Retinal pigment epithelial cell (primary cell): ENCODE measurements around the gene PCSK6.

ENCODE experiments used
- DNase-seq: peaks from one replicate; pipeline ENCODE4 v3.0.0-alpha.2; 2010; ENCODE audit warnings: low read depth
- H3K4me3 ChIP-seq: 2 replicates; pipeline ENCODE4 v1.5.1; 2011; ENCODE audit warnings: mild to moderate bottlenecking, low read length, control low read depth, moderate library complexity
- TF ChIP-seq, protein P1 (sequence below): conservative IDR thresholded peaks from 2 replicates; pipeline ENCODE4 v1.5.1; 2011; ENCODE audit warnings: low read depth, low read length, control low read depth, inconsistent platforms

PCSK6 gene

DNA sequence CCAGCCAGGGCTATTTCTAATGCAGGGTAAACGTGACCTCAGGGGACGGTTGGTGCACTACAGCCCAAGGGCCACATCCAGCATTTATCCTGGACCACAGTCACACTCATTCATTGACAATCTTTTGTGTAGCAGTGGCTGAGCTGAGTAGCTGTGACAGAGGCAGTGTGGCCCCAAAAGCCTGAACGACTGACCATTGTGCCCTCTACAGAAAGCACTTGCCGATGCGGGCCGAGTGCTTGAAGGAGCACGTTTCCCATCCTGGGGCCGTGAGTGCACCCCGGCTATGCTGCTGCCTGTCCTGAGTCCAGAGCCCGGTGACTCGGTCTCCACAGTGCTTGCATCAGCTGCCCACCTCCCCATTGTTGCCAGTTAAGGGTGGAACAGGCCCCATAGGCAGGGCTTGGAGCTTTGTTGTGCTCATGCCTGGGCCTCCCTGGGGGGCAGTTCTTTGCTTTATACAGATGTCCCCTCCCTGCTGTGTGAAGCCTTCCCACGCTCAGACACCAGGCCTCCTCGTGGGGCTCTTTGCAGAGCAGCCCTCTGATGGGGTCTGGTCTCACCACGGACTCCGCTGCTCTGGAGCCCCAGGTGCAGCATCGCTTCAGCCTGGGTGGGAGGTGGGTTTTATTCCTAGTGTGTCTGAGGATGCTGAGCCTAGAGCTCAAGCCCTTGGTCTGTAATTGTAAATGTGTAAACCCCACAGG lies 181.5 kb downstream of the PCSK6 start:
- DNase-seq, result no peak
- TF ChIP-seq, protein P1, sequence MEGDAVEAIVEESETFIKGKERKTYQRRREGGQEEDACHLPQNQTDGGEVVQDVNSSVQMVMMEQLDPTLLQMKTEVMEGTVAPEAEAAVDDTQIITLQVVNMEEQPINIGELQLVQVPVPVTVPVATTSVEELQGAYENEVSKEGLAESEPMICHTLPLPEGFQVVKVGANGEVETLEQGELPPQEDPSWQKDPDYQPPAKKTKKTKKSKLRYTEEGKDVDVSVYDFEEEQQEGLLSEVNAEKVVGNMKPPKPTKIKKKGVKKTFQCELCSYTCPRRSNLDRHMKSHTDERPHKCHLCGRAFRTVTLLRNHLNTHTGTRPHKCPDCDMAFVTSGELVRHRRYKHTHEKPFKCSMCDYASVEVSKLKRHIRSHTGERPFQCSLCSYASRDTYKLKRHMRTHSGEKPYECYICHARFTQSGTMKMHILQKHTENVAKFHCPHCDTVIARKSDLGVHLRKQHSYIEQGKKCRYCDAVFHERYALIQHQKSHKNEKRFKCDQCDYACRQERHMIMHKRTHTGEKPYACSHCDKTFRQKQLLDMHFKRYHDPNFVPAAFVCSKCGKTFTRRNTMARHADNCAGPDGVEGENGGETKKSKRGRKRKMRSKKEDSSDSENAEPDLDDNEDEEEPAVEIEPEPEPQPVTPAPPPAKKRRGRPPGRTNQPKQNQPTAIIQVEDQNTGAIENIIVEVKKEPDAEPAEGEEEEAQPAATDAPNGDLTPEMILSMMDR, result no peak
- no peak overlapping the region for H3K4me3 ChIP-seq

DNA sequence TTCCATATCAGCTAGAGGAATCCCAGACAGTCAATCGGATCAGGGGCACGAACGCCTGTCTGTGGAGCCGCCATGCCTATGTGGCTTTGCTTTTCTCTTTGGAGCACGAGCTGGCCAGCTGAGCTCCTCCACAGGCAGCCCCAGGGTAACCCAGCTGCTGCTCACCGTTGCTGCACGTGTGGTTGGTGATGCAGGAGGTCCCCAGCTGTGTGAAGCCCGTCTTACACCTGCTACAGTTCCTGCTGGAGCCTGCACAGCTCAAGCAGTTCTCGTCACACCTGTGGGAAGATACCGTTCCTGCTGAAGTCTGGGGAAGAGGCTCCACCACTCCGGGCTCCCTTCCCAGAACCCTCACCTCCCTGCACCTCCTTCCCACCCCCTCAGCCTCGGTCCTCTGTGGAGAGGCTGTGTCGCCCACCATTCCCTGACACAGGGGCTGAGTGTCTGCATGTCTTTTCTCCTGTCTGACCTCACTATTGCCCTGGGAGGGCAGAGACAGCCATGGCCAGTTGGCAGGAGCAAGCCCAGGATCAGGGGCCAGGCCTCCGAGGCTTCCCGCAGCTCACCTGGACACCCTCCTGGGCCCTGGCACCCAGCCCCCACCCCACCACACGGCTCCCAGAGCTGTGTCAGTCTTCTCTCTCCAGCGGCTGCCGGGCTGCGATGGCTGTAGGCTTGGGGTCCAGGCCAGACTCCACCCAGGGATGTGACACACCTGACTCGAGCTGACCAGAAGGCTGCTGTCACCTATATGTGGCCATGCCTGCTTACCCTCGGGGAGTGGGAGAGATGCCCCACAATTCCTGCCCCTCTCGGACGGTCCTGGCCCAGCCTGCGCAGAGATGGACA lies 182.2 kb downstream of the PCSK6 start:
- DNase-seq, result no peak
- H3K4me3 ChIP-seq, result no peak overlapping the region
- TF ChIP-seq, protein P1, result no peak

DNA sequence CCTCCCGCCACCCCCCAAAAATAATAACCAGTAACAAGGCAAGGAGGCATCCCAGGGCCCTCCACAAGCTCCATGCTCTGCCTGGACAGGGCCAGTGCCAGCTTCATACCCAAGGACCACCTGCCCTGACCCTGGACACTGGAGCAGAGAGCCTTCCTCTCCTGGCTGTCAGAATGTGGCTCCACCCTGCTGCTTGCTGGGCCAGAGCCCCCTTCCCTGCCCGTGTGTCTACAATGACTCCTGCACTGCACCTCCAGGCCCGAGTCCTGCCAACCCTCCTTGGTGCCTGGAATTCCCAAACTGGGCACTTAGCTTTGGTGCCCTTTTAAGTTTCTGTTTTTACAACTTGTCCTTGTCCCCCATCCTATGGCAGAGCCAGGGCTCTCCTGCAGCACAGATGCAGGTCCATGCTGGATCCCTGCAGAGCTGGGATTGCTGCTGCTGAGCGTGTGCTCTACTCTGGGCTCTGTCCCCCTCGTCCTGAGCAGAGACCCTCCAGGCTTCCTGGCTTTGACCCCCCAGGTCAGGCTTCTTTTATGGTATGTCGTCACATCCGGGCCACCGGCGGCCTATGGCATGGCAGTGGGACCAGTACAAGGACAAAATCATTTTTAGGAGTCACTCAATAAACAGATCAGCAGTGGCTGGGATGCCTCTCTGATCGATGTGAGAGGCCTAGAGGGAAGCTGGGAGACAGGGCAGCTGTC lies 183.0 kb downstream of the PCSK6 start:
- no peak for DNase-seq
- TF ChIP-seq, protein P1, result no peak
- no peak overlapping the region for H3K4me3 ChIP-seq

DNA sequence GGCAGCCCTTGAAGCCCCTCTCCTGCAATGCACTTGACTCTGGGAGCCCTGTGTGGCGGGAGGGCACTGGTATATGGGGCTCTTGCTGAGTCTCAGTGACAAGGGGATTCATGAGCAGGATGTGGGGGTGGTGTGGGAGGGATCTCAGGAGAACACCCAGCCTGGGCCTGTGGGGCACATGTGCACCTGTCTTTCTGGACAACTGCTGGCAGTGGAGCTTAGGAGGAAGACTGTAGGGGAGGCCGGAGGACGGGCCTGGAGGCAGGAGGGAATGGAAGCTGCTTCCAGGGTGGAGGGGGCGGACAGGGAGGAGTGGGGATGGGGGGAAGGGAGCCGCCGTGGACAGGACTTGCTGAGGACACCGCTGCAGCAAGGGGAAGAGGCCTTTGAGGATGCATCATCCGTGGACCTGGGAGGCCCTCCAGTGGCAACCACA lies 183.7 kb downstream of the PCSK6 start:
- no peak overlapping the region for H3K4me3 ChIP-seq
- no peak for DNase-seq
- TF ChIP-seq, protein P1, result no peak

DNA sequence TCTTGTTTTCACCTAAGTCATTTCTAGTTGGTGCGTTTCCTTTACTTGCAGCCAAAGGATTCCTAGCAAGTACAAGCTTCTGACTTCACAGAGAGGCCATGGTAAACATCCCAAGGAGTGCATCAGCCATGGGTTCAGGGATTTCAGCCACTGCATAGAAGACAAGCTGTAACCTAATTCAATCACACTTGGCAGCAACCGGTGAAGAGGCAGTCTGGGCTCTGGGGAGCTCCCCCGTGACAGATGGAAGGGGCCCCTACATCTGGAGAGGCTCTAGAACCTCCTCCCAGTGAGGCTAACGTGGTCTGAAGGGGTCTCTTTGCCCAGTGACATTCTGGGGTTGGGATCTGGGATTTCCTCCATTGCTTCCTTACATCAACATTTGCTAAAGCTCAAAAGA lies 186.1 kb downstream of the PCSK6 start:
- no peak for DNase-seq
- TF ChIP-seq, protein P1, result no peak
- no peak overlapping the region for H3K4me3 ChIP-seq

DNA sequence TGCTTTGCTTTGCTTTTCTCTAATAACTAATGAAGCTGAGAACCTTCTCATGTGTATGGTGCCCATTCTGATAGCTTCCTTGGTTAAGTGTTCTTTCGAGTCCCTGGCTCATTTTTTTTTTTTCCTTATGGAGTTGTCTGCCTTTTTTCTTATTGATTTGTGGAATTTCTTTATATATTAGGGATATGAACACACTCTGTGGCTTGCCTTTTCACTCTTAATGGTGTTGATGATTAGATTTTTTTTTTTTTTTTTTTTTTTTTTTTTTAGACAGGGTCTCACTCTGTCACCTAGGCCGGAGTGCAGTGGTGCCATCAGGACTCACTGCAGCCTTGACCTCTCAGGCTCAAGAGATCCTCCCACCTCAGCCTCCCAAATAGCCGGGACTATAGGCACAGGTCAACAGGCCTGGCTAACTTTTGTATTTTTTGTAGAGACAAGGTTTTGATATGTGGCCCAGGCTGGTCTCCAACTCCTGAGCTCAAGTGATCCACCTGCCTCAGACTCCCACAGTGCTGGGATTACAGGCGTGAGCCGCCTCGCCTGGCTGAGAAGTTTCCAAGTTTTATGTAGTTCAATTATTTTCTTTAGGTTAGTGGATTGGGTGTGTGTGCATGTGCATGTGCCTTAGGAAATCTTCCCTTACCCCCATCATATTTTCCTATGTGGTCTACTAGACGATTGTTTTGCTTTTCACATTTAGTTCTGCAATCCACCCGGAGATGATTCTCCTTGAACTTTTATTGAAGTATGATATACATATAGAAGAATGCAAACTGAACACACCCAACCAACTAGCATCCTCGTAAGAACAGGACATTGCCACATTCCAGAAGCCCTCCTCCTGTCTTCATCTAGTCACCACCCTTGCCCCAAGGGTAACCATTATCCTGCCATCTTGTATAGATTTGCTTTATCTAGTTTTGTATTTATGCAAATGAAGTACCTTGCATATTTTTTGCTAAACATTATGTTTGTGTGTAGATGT lies 192.8 kb downstream of the PCSK6 start:
- H3K4me3 ChIP-seq, result no peak overlapping the region
- DNase-seq, result no peak
- TF ChIP-seq, protein P1, result no peak
